Fibroblast of skin of left quadriceps (primary cell): Measurements from ENCODE around the gene OR51S1.
A peak's percentile ranks its signal among the peaks of the same experiment; 100 is the strongest.
"Not testable (repeated sequence)": the region's sequence is repeated elsewhere in the genome, so short reads cannot be mapped to it uniquely, and the experiment has no call there.

Experiments
- DNase-seq, 2 experiments: peaks; one replicate each; pipeline ENCODE4 v3.0.0-alpha.2; 2013; ENCODE audit warnings: low read depth in 2 of 2

Gene OR51S1, protein sequence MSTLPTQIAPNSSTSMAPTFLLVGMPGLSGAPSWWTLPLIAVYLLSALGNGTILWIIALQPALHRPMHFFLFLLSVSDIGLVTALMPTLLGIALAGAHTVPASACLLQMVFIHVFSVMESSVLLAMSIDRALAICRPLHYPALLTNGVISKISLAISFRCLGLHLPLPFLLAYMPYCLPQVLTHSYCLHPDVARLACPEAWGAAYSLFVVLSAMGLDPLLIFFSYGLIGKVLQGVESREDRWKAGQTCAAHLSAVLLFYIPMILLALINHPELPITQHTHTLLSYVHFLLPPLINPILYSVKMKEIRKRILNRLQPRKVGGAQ

GRCh38 chr11:4848908-4849532 lies at the start of gene OR51S1:
Gene OR51S1 (minus strand): TSS chr11:4849208. CDS start chr11:4849208, 0 bp downstream.
- no peak for DNase-seq

GRCh38 chr11:4891996-4892640 lies 43.1 kb upstream of the OR51S1 start:
- DNase-seq = peak; percentile 75

DNA sequence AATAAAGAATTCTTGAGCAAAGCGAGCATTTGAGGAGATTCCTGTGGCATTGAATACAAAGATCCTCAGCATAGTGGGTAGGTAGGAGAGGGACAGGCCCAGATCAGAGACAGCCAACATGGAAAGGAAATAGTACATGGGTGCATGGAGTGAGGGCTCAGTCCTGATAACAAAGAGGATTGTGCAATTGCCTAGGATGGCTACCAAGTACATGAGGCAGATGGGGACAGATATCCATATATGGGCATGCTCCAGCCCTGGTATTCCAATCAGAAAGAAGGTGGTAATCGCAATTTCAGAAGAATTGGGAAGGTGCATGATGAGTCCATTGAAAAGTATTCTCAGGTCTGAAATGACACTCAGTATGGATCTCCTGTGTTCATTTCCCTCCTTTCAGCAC lies 41.3 kb upstream of the OR51S1 start:
- no peak for DNase-seq

DNA sequence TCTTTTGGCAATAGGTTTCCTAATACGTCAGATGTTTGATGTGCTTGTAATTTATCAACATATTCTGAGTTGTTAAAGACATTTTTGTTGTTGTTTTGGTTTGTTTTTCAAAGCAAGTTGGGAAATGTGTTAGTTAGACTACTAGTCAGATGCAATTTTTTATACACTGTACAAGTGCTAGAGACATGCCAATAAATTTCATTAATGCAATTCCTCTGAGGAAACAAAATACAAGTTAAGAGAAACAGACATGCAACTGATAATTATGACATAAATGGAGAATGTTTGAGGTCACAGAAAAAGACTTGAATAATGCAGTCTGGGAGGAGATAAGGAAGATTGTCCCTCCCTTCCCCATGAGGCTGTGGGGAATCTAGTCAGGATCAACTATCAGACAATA lies 38.6 kb upstream of the OR51S1 start:
- DNase-seq = no peak

DNA sequence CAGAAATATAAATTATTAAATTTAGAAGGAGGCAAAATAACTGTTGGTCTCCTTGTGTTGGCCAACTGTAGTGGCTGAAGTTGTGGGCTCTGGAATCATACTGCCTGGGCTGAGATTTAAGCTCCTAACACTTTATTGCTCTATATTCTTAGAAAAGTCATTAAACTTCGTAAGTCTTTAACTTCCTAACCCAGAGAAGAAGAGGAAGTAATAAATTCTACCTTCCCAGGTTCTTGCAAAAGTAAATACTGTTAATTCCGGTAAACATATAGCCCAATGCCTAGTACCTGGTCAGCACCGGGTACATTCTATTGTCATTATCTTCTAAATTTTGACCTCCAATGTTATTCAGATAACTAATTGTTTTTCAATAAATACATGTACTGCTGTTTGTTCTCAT lies 37.2 kb upstream of the OR51S1 start:
- DNase-seq = no peak

GRCh38 chr11:4884361-4884760 lies 35.4 kb upstream of the OR51S1 start:
- DNase-seq = no peak

- DNase-seq = no peak
These were observed 33.5 kb upstream of the OR51S1 start for GRCh38 chr11:4882543-4882942.

DNA sequence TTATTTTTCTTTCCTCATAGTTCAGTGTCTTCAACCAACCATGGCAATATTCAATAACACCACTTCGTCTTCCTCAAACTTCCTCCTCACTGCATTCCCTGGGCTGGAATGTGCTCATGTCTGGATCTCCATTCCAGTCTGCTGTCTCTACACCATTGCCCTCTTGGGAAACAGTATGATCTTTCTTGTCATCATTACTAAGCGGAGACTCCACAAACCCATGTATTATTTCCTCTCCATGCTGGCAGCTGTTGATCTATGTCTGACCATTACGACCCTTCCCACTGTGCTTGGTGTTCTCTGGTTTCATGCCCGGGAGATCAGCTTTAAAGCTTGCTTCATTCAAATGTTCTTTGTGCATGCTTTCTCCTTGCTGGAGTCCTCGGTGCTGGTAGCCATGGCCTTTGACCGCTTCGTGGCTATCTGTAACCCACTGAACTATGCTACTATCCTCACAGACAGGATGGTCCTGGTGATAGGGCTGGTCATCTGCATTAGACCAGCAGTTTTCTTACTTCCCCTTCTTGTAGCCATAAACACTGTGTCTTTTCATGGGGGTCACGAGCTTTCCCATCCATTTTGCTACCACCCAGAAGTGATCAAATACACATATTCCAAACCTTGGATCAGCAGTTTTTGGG lies 33.0 kb upstream of the OR51S1 start, which contains the start of gene OR51T1:
Gene OR51T1, plus strand, starts transcription at position 41 of the 641 bp plus-strand sequence. Its CDS starts 0 bp downstream, at position 41.
- DNase-seq = no peak

GRCh38 chr11:4881188-4881587 lies 32.2 kb upstream of the OR51S1 start:
- DNase-seq = no peak

DNA sequence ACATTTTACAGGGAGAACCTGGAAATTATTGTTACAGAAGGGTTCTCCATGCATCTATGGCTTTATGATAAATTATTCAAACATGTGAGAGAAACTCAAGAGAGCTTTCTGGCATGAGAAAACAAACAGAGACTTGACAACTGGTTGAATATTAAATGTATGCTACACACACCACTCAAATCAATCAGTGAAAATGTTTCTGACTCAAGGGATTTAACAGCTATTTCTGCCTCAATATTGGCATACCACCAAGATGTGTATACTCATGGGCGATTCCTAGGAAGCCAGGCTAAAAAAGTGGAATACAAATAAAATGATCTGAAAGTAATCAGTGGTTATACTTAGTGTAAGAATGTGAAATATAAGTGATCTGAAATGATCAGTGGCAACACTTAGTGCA lies 16.8 kb upstream of the OR51S1 start:
- DNase-seq = no peak

DNA sequence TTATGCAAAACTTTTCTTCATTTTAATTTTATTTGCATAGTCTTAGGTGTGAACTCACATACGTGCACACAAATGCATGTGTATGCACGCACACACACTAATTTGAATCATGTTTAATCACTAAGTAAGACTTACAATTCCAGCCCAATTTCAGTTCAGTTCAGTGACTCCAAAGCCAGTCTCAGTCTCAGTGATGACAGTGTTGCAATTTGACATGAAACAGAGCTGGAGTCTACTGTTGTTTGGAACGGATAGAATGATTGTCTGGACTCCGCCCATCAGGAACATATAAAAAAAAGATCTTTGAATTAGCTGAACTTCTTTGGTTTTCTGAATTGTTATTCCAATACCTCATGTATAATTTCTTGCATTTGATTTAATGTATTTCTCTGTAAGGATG lies 14.9 kb upstream of the OR51S1 start:
- DNase-seq = no peak

DNA sequence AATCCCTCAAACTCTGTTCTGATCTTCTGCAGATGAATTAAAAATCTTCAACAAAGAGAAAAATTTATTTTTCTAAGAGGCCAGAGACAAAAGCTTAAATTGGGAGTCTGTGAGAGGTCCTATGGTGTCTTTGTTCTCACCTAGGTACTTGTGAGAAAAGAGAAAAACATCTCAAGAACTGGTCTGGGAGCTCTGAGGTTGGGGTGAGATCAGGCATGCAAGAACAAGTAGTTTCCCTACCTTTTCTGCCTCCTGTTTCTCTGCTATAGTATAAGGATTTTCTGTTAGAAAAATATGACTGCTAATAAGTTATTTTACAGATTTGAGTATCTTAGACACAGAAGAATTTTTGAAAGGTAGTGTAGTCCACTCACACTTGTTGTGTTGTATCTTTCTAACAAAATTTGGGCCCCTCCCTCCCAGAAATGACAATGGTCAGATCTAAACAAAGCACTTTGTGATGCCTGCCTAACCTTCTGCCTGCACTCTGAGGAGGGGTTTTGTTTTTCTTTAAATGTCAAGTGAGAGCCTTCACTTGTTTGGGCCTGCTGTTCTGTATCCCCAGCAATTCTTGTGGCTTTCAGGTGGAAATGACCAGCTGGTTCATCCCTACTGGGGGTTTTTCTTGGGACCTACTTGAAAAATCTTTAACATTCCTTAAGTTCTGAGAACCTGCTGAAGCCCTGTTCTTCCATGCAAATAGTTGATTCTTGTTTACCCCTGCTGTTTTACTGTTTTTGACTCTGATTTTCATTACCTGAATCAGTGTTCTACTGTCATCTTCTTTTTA lies 13.6 kb upstream of the OR51S1 start:
- DNase-seq = no peak

DNA sequence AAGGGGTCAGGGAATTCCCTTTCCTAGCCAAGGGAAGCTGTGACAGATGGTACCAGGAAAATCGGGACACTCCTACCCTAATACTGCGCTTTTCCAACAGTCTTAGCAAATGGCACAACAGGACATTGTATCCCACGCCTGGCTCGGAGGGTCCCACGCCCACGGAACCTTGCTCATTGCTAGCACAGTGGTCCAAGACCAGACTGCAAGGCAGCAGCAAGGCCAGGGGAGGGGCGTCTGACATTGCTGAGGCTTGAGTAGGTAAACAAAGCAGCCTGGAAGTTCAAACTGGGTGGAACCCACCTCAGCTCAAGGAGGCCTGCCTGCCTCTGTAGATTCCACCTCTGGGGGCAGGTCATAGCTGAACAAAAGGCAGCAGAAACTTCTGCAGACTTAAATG lies 5.3 kb upstream of the OR51S1 start:
- DNase-seq = not testable (repeated sequence)

GRCh38 chr11:4851033-4851432 lies 2.0 kb upstream of the OR51S1 start:
- DNase-seq = no peak

GRCh38 chr11:4839851-4840549 lies 9.0 kb downstream of the OR51S1 start:
- DNase-seq = no peak

- DNase-seq = no peak
These were observed 18.1 kb downstream of the OR51S1 start for GRCh38 chr11:4830909-4831308.

- no peak for DNase-seq
These were observed 18.7 kb downstream of the OR51S1 start for GRCh38 chr11:4830346-4830745.

- peak; percentile 0 to 1 for DNase-seq
These were observed 22.6 kb downstream of the OR51S1 start for GRCh38 chr11:4826425-4826824.

DNA sequence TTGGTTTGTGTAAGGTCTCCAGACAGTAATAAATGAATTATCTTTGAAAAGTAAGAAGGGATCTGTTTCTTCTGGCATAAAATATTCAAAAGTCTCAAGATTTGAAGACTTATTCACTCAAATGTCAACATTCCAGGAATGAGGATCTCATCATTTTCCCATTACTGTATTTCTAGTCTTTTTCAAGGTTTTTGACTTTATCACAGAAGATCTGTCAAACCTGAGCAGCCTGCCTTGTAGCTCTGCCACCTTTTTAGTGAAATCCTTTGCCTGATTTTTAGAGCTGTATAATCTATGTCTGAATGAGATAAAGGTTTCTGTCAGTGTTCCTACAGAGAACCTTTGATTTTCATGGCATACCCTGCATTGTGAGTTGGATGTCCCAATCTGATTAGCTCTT lies 23.9 kb downstream of the OR51S1 start:
- DNase-seq = no peak

- DNase-seq = no peak
These were observed 28.0 kb downstream of the OR51S1 start, which contains the start of gene OR51F2 for GRCh38 chr11:4821021-4821420. Gene OR51F2 (plus strand): TSS chr11:4821321. CDS start chr11:4821422, 101 bp downstream.

GRCh38 chr11:4809246-4809645 lies 39.8 kb downstream of the OR51S1 start:
- DNase-seq = no peak
